ENCODE results near the gene COL4A1.

DNA sequence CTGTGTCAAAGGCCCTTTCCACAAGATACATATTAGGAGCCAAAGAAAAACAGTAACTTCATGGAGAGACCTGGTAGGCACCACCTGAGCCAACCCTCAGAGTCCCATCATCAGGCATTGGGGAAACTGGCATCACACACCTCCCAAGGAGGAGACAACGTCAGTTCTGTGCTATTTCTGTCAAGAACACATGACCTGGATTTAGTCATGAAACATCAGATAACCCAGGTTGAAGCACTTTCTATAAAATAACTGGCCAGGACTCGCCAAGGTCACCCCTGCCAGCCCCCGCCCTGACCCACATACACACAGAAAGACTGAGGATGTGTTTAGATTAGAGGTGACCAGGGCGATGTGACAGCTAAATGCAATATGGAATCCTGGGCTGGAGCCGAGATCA is 35.6 kb downstream of the COL4A1 start:
- TF ChIP-seq POLR2A (IDR thresholded peaks at IDR 0.05; ENCODE audit: low read length) (no peak), GATA1 (IDR thresholded peaks at IDR 0.05; ENCODE audit: low read depth, low read length) (no peak)
